HG03103 (cell line): ENCODE measurements around the gene AP4M1.

ENCODE experiments used
- ATAC-seq: cut with Tn5 transposase; IDR thresholded peaks from one replicate; pipeline ENCODE4 v1.9.1; 2021; ENCODE audit warnings: low read depth; ENCODE audit not compliant: unreplicated experiment

The AP4M1 gene

GRCh38 chr7:100157069-100157333 is 55.6 kb downstream of the AP4M1 start:
- no peak for ATAC-seq

- ATAC-seq, result no peak
Measured at GRCh38 chr7:100157334-100158228, 56.1 kb downstream of the AP4M1 start.
